Neural progenitor cell (in vitro differentiated cells): Measurements from ENCODE around the gene SYNDIG1.

Experiments used
- CTCF ChIP-seq: fragments of 200-600 bp; sonication (generic); IDR thresholded peaks from 2 replicates; pipeline ENCODE4 v1.5.1; 2017; ENCODE audit warnings: antibody characterized with exemption, mild to moderate bottlenecking
- EZH2 ChIP-seq: fragments of 200-600 bp; sonication (generic); IDR thresholded peaks from 2 replicates; pipeline ENCODE4 v1.6.1; 2017; ENCODE audit warnings: antibody characterized with exemption, mild to moderate bottlenecking, moderate library complexity
- EZH2phosphoT487 ChIP-seq: fragments of 200-600 bp; sonication (generic); IDR thresholded peaks from 2 replicates; pipeline ENCODE4 v1.6.1; 2017; ENCODE audit warnings: antibody characterized with exemption

DNA sequence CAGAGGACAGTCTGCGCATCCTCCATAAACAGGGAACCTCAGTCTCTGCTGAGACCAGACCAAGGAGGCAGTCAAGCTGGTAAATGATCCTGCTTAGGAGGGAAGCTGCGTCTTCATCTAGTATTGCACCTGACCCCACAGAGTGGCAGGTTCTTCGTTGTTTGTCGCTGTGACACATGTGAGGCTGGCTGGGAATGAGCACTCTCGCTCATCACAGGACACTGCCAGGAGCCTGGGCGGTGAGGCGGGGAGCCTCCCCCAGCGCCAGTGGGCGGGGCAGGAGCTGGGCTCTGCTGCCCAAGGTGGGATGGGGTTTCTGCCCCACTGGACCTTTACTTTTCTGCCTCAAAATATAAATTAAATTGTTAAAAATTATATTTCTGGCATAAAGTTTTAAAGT lies 48.4 kb upstream of the SYNDIG1 start:
- TF ChIP-seq CTCF = no peak
- no peak for TF ChIP-seq EZH2
- no peak for TF ChIP-seq EZH2phosphoT487
